Measurements from ENCODE around the gene IL20RA. TPM values are rescaled to one million over a fixed set of nuclear protein-coding genes. Genes with fewer than 3 reads are reported as not detected.
"Not testable (repeated sequence)": the region's sequence is repeated elsewhere in the genome, so short reads cannot be mapped to it uniquely, and the experiment has no call there.

Gene IL20RA
- under 1 TPM in 1 of 3 donors, not detected in 2; 0.05 TPM for total RNA-seq

GRCh38 chr6:137044366-137045221 is at the start of gene IL20RA:
IL20RA (minus strand) TSS chr6:137044965; CDS start chr6:137044728, 237 bp downstream.
- H3K36me3 Mint-ChIP-seq (ENCODE audit: insufficient read depth), result no peaks in the 10 kb centered on the region
- peaks cover 7% of the 10 kb centered on the region for H3K4me1 Mint-ChIP-seq (ENCODE audit: low read depth)
- H3K4me3 Mint-ChIP-seq, result peak within 1 kb of the TSS; percentile 74
- no peak for DNase-seq
- ATAC-seq, result peak; percentile 50 to 58
- H3K9me3 Mint-ChIP-seq, result no peaks in the 10 kb centered on the region
- peaks cover 63% of the 10 kb centered on the region for H3K27me3 Mint-ChIP-seq (ENCODE audit: low read depth)

GRCh38 chr6:137093183-137094069 is 48.7 kb upstream of the IL20RA start:
- ATAC-seq, result no peak
- no peaks in the 10 kb centered on the region for H3K9me3 Mint-ChIP-seq
- H3K36me3 Mint-ChIP-seq (ENCODE audit: insufficient read depth), result no peaks in the 10 kb centered on the region
- H3K4me3 Mint-ChIP-seq, result no peak overlapping the region
- H3K27me3 Mint-ChIP-seq (ENCODE audit: low read depth), result peaks cover 4% of the 10 kb centered on the region
- H3K4me1 Mint-ChIP-seq (ENCODE audit: low read depth), result peaks cover 18% of the 10 kb centered on the region
- DNase-seq, result no peak

- Mint-ChIP-seq H3K4me3 (no peak overlapping the region), H3K27me3 (ENCODE audit: low read depth) (peaks cover 4% of the 10 kb centered on the region), H3K9me3 (no peaks in the 10 kb centered on the region), H3K4me1 (ENCODE audit: low read depth) (peaks cover 18% of the 10 kb centered on the region), H3K36me3 (ENCODE audit: insufficient read depth) (no peaks in the 10 kb centered on the region)
- no peak for DNase-seq
- ATAC-seq, result no peak
These were observed 47.3 kb upstream of the IL20RA start for GRCh38 chr6:137092018-137092417.

- DNase-seq (no peak), ATAC-seq (no peak)
- no peaks in the 10 kb centered on the region for H3K9me3 Mint-ChIP-seq
- no peaks in the 10 kb centered on the region for H3K4me1 Mint-ChIP-seq (ENCODE audit: low read depth)
- H3K36me3 Mint-ChIP-seq (ENCODE audit: insufficient read depth), result no peaks in the 10 kb centered on the region
- peaks cover 10% of the 10 kb centered on the region for H3K27me3 Mint-ChIP-seq (ENCODE audit: low read depth)
- H3K4me3 Mint-ChIP-seq, result no peak overlapping the region
These were observed 44.5 kb upstream of the IL20RA start for GRCh38 chr6:137089305-137089704.

GRCh38 chr6:137087902-137088301 is 43.1 kb upstream of the IL20RA start:
- Mint-ChIP-seq H3K9me3 (no peaks in the 10 kb centered on the region), H3K4me1 (ENCODE audit: low read depth) (no peaks in the 10 kb centered on the region), H3K27me3 (ENCODE audit: low read depth) (peaks cover 8% of the 10 kb centered on the region), H3K36me3 (ENCODE audit: insufficient read depth) (no peaks in the 10 kb centered on the region), H3K4me3 (no peak overlapping the region)
- DNase-seq, result no peak
- ATAC-seq, result no peak

- H3K36me3 Mint-ChIP-seq (ENCODE audit: insufficient read depth), result no peaks in the 10 kb centered on the region
- H3K4me3 Mint-ChIP-seq, result no peak overlapping the region
- peaks cover 8% of the 10 kb centered on the region for H3K27me3 Mint-ChIP-seq (ENCODE audit: low read depth)
- H3K4me1 Mint-ChIP-seq (ENCODE audit: low read depth), result no peaks in the 10 kb centered on the region
- H3K9me3 Mint-ChIP-seq, result no peaks in the 10 kb centered on the region
- no peak for DNase-seq
- ATAC-seq, result no peak
These were observed 41.3 kb upstream of the IL20RA start for GRCh38 chr6:137086031-137086430.

GRCh38 chr6:137084865-137085617 is 40.3 kb upstream of the IL20RA start:
- DNase-seq, result no peak
- no peaks in the 10 kb centered on the region for H3K4me1 Mint-ChIP-seq (ENCODE audit: low read depth)
- H3K4me3 Mint-ChIP-seq, result no peak overlapping the region
- ATAC-seq, result no peak
- peaks cover 8% of the 10 kb centered on the region for H3K27me3 Mint-ChIP-seq (ENCODE audit: low read depth)
- H3K36me3 Mint-ChIP-seq (ENCODE audit: insufficient read depth), result no peaks in the 10 kb centered on the region
- no peaks in the 10 kb centered on the region for H3K9me3 Mint-ChIP-seq

GRCh38 chr6:137084090-137084489 is 39.3 kb upstream of the IL20RA start:
- Mint-ChIP-seq H3K9me3 (no peaks in the 10 kb centered on the region), H3K36me3 (ENCODE audit: insufficient read depth) (no peaks in the 10 kb centered on the region), H3K4me1 (ENCODE audit: low read depth) (no peaks in the 10 kb centered on the region), H3K27me3 (ENCODE audit: low read depth) (peaks cover 10% of the 10 kb centered on the region), H3K4me3 (no peak overlapping the region)
- DNase-seq (no peak), ATAC-seq (no peak)

- no peak overlapping the region for H3K4me3 Mint-ChIP-seq
- H3K9me3 Mint-ChIP-seq, result no peaks in the 10 kb centered on the region
- ATAC-seq (no peak), DNase-seq (no peak)
- H3K36me3 Mint-ChIP-seq (ENCODE audit: insufficient read depth), result no peaks in the 10 kb centered on the region
- H3K27me3 Mint-ChIP-seq (ENCODE audit: low read depth), result peaks cover 10% of the 10 kb centered on the region
- no peaks in the 10 kb centered on the region for H3K4me1 Mint-ChIP-seq (ENCODE audit: low read depth)
These were observed 37.2 kb upstream of the IL20RA start for GRCh38 chr6:137081997-137082396.

- H3K27me3 Mint-ChIP-seq (ENCODE audit: low read depth), result peaks cover 4% of the 10 kb centered on the region
- no peaks in the 10 kb centered on the region for H3K9me3 Mint-ChIP-seq
- ATAC-seq (no peak), DNase-seq (no peak)
- H3K4me3 Mint-ChIP-seq, result no peak overlapping the region
- H3K4me1 Mint-ChIP-seq (ENCODE audit: low read depth), result no peaks in the 10 kb centered on the region
- H3K36me3 Mint-ChIP-seq (ENCODE audit: insufficient read depth), result no peaks in the 10 kb centered on the region
These were observed 35.9 kb upstream of the IL20RA start for GRCh38 chr6:137080711-137081110.

GRCh38 chr6:137076277-137077068 is 31.7 kb upstream of the IL20RA start:
- ATAC-seq (peak; percentile 91 to 92), DNase-seq (peak; percentile 31)
- H3K4me1 Mint-ChIP-seq (ENCODE audit: low read depth), result no peaks in the 10 kb centered on the region
- H3K9me3 Mint-ChIP-seq, result peaks cover 3% of the 10 kb centered on the region
- H3K27me3 Mint-ChIP-seq (ENCODE audit: low read depth), result peaks cover 22% of the 10 kb centered on the region
- no peaks in the 10 kb centered on the region for H3K36me3 Mint-ChIP-seq (ENCODE audit: insufficient read depth)
- H3K4me3 Mint-ChIP-seq, result no peak overlapping the region

GRCh38 chr6:137075790-137076189 is 31.0 kb upstream of the IL20RA start:
- DNase-seq; H3K4me3 Mint-ChIP-seq; ATAC-seq; H3K36me3 Mint-ChIP-seq (ENCODE audit: insufficient read depth); H3K9me3 Mint-ChIP-seq; H3K4me1 Mint-ChIP-seq (ENCODE audit: low read depth): not testable (repeated sequence)
- peaks cover 27% of the 10 kb centered on the region for H3K27me3 Mint-ChIP-seq (ENCODE audit: low read depth)

- H3K9me3 Mint-ChIP-seq, result peaks cover 7% of the 10 kb centered on the region
- no peak overlapping the region for H3K4me3 Mint-ChIP-seq
- ATAC-seq (no peak), DNase-seq (no peak)
- peaks cover 5% of the 10 kb centered on the region for H3K4me1 Mint-ChIP-seq (ENCODE audit: low read depth)
- H3K36me3 Mint-ChIP-seq (ENCODE audit: insufficient read depth), result no peaks in the 10 kb centered on the region
- H3K27me3 Mint-ChIP-seq (ENCODE audit: low read depth), result peaks cover 53% of the 10 kb centered on the region
These were observed 25.5 kb upstream of the IL20RA start for GRCh38 chr6:137070303-137070702.
